Measurements from ENCODE around the gene SYVN1. TPM values are rescaled to one million over a fixed set of nuclear protein-coding genes. Genes with fewer than 3 reads are reported as not detected.

SYVN1 gene
- total RNA-seq, 1 experiment from 2014 or later, result 45.9 TPM

DNA sequence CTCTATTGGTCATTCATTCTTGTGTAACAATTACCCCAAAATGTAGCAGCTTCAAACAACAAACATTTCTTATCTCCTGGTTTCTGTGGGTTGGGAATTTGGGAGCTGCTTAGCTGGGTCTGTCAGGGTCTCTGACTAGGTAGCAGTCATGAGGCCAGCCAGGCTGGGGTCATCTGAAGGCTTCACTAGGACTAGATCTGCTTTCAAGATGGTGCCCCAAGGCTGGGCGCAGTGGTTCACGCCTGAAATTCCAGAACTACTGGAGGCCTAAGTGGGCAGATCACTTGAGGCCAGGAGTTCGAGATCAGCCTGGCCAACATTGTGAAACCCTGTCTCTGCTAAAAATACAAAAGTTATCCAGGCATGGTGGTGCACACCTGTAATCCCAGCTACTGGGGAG is 22.6 kb upstream of the SYVN1 start:
- Histone ChIP-seq H3K4me3 (replicated peaks in 1 of 2; ENCODE audit: low read depth in 1 of 2, low read length in 2 of 2) (no peak overlapping the region), H3K4me1 (ENCODE audit: control insufficient read depth in 1 of 2, insufficient read depth in 2 of 2, low read length in 2 of 2) (peaks cover 0 to 6% of the 10 kb centered on the region in 2 experiments; a peak in 1 of 4 replicates), H2AFZ (ENCODE audit: low read depth, low read length, poor library complexity, severe bottlenecking) (no peak overlapping the region), H3K36me3 (ENCODE audit: control insufficient read depth in 1 of 2, insufficient read depth in 2 of 2, low read length in 2 of 2) (no peaks in the 10 kb centered on the region), H3K27me3 (ENCODE audit: insufficient read depth, low read length) (no peaks in the 10 kb centered on the region), H3K27ac (ENCODE audit: low read depth, low read length) (no peak overlapping the region), H4K20me1 (ENCODE audit: insufficient read depth) (no peaks in the 10 kb centered on the region), H3K79me2 (ENCODE audit: insufficient read depth, low read length) (no peaks in the 10 kb centered on the region), H3K9me2 (ENCODE audit: insufficient read depth) (no peaks in the 10 kb centered on the region), H3K9ac (ENCODE audit: low read length) (no peak overlapping the region), H3K4me2 (ENCODE audit: low read length) (no peak overlapping the region), H3K9me3 (ENCODE audit: control insufficient read depth in 1 of 2, insufficient read depth in 1 of 2, low read depth in 1 of 2, low read length in 2 of 2) (no peaks in the 10 kb centered on the region)
- ChIA-PET POLR2A (no interaction called here), CTCF (no interaction called here), RAD21 (ENCODE audit: low non-redundant PET in 1 of 2, low total read pairs in 2 of 2, uncharacterized antibody in 2 of 2, unreplicated experiment in 2 of 2) (no interaction called here)
- TF ChIP-seq YY1 (IDR thresholded peaks at IDR 0.05; ENCODE audit: extremely low read depth, insufficient replicate concordance, low read depth, low read length), result no peak
- TF ChIP-seq SP1 (IDR thresholded peaks at IDR 0.05; ENCODE audit: low read depth), result no peak
- TF ChIP-seq JUND (IDR thresholded peaks at IDR 0.05), result no peak
- TF ChIP-seq, protein P1, sequence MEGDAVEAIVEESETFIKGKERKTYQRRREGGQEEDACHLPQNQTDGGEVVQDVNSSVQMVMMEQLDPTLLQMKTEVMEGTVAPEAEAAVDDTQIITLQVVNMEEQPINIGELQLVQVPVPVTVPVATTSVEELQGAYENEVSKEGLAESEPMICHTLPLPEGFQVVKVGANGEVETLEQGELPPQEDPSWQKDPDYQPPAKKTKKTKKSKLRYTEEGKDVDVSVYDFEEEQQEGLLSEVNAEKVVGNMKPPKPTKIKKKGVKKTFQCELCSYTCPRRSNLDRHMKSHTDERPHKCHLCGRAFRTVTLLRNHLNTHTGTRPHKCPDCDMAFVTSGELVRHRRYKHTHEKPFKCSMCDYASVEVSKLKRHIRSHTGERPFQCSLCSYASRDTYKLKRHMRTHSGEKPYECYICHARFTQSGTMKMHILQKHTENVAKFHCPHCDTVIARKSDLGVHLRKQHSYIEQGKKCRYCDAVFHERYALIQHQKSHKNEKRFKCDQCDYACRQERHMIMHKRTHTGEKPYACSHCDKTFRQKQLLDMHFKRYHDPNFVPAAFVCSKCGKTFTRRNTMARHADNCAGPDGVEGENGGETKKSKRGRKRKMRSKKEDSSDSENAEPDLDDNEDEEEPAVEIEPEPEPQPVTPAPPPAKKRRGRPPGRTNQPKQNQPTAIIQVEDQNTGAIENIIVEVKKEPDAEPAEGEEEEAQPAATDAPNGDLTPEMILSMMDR (IDR thresholded peaks at IDR 0.05 in 2 of 3, conservative IDR thresholded peaks at IDR 0.05 in 1 of 3; ENCODE audit: borderline replicate concordance in 1 of 3, insufficient read depth in 1 of 3, low read depth in 2 of 3, low read length in 2 of 3), result no peak
- no peak for TF ChIP-seq CEBPB (IDR thresholded peaks at IDR 0.05; ENCODE audit: low read depth)
- no peak for TF ChIP-seq ZNF274 (IDR thresholded peaks at IDR 0.05; ENCODE audit: low read depth, low read length)
- ATAC-seq (no peak), DNase-seq (ENCODE audit: low read depth, low spot score) (no peak)
- no TSS peak for BruUV-seq (replicated peaks)
- intact Hi-C loops (cut with micrococcal nuclease), result no loop called here

GRCh38 chr11:65156256-65156655 is 21.9 kb upstream of the SYVN1 start:
- TF ChIP-seq SRF (IDR thresholded peaks at IDR 0.05; ENCODE audit: low read depth) (no peak), EGR1 (IDR thresholded peaks at IDR 0.05; ENCODE audit: low read depth) (no peak)
- H3K27ac ChIP-seq (ENCODE audit: low read depth, low read length), result no peak overlapping the region
- ChIA-PET POLR2A (no interaction called here), RAD21 (ENCODE audit: low non-redundant PET in 1 of 2, low total read pairs in 2 of 2, uncharacterized antibody in 2 of 2, unreplicated experiment in 2 of 2) (no interaction called here), CTCF (no interaction called here)
- no peak overlapping the region for H2AFZ ChIP-seq (ENCODE audit: low read depth, low read length, poor library complexity, severe bottlenecking)
- no peak overlapping the region for H3K4me2 ChIP-seq (ENCODE audit: low read length)
- no peaks in the 10 kb centered on the region for H3K9me3 ChIP-seq (ENCODE audit: control insufficient read depth in 1 of 2, insufficient read depth in 1 of 2, low read depth in 1 of 2, low read length in 2 of 2)
- no peak overlapping the region for H3K4me3 ChIP-seq (replicated peaks in 1 of 2; ENCODE audit: low read depth in 1 of 2, low read length in 2 of 2)
- intact Hi-C loops (cut with micrococcal nuclease), result no loop called here
- no TSS peak for BruUV-seq (replicated peaks)
- H3K4me1 ChIP-seq (ENCODE audit: control insufficient read depth in 1 of 2, insufficient read depth in 2 of 2, low read length in 2 of 2), result peaks cover 0 to 10% of the 10 kb centered on the region in 2 experiments; a peak in 3 of 4 replicates
- DNase-seq (ENCODE audit: low read depth, low spot score) (no peak), ATAC-seq (no peak)
- H3K36me3 ChIP-seq (ENCODE audit: control insufficient read depth in 1 of 2, insufficient read depth in 2 of 2, low read length in 2 of 2), result no peaks in the 10 kb centered on the region
- no peaks in the 10 kb centered on the region for H4K20me1 ChIP-seq (ENCODE audit: insufficient read depth)
- H3K27me3 ChIP-seq (ENCODE audit: insufficient read depth, low read length), result no peaks in the 10 kb centered on the region
- H3K9ac ChIP-seq (ENCODE audit: low read length), result no peak overlapping the region
- no peaks in the 10 kb centered on the region for H3K79me2 ChIP-seq (ENCODE audit: insufficient read depth, low read length)
- H3K9me2 ChIP-seq (ENCODE audit: insufficient read depth), result no peaks in the 10 kb centered on the region
